SK-N-SH treated with all-trans-retinoic acid at 6 μM for 48 hours (cell line): ENCODE measurements around the gene TMEM143.

Experiments
- ATAC-seq: fragments of 200-7000 bp; cut with Tn5 transposase; 3 replicates; pipeline ENCODE4 v1.9.1; 2020; ENCODE audit warnings: mild to moderate bottlenecking, moderate library complexity
- ARNTL ChIP-seq: fragments of 450-650 bp; formaldehyde crosslinking; IDR thresholded peaks from 2 replicates; pipeline ENCODE4 v1.5.0; 2020; ENCODE audit warnings: low read depth, mild to moderate bottlenecking, moderate library complexity, borderline replicate concordance
- BACH2 ChIP-seq: fragments of 250-450 bp; sonication (Bioruptor Pico); IDR thresholded peaks from 2 replicates; pipeline ENCODE4 v1.9.0; 2021; ENCODE audit warnings: mild to moderate bottlenecking, borderline replicate concordance
- CREB5 ChIP-seq: fragments of 250-450 bp; sonication (Bioruptor Pico); IDR thresholded peaks from 2 replicates; pipeline ENCODE4 v1.5.1; 2020; ENCODE audit warnings: low read depth, mild to moderate bottlenecking, moderate library complexity
- CSDC2 ChIP-seq: fragments of 250-450 bp; sonication (Bioruptor Pico); IDR thresholded peaks from 2 replicates; pipeline ENCODE4 v1.5.0; 2020; ENCODE audit warnings: mild to moderate bottlenecking, moderate library complexity
- ESRRG ChIP-seq: fragments of 250-450 bp; sonication (Bioruptor Pico); IDR thresholded peaks from 2 replicates; pipeline ENCODE4 v1.6.1; 2021; ENCODE audit warnings: mild to moderate bottlenecking
- GLIS3 ChIP-seq: fragments of 250-450 bp; sonication (Bioruptor Pico); IDR thresholded peaks from 2 replicates; pipeline ENCODE4 v1.5.0; 2020; ENCODE audit warnings: mild to moderate bottlenecking, moderate library complexity
- ISL1 ChIP-seq: fragments of 250-450 bp; sonication (Bioruptor Pico); IDR thresholded peaks from 2 replicates; pipeline ENCODE4 v2.1.2; 2022; ENCODE audit warnings: mild to moderate bottlenecking, moderate library complexity
- OSR1 ChIP-seq: fragments of 250-450 bp; sonication (Bioruptor Pico); IDR thresholded peaks from 2 replicates; pipeline ENCODE4 v1.8.0; 2022; ENCODE audit warnings: moderate library complexity, mild to moderate bottlenecking, inconsistent platforms
- PATZ1 ChIP-seq: fragments of 250-450 bp; sonication (Bioruptor Pico); IDR thresholded peaks from 2 replicates; pipeline ENCODE4 v1.8.0; 2020; ENCODE audit warnings: mild to moderate bottlenecking, moderate library complexity, borderline replicate concordance
- PPARA ChIP-seq: fragments of 250-450 bp; sonication (Bioruptor Pico); IDR thresholded peaks from 2 replicates; pipeline ENCODE4 v1.5.0; 2020; ENCODE audit warnings: mild to moderate bottlenecking, borderline replicate concordance
- RARB ChIP-seq: fragments of 250-450 bp; sonication (Bioruptor Pico); IDR thresholded peaks from 2 replicates; pipeline ENCODE4 v1.8.0; 2021; ENCODE audit warnings: mild to moderate bottlenecking, moderate library complexity
- SNAI2 ChIP-seq: fragments of 250-450 bp; sonication (Bioruptor Pico); IDR thresholded peaks from 2 replicates; pipeline ENCODE4 v1.5.0; 2020; ENCODE audit warnings: mild to moderate bottlenecking, moderate library complexity
- TCF4 ChIP-seq: fragments of 250-450 bp; sonication (Bioruptor Pico); IDR thresholded peaks from 2 replicates; pipeline ENCODE4 v1.8.0; 2021; ENCODE audit warnings: mild to moderate bottlenecking, moderate library complexity, borderline replicate concordance
- TOX ChIP-seq: fragments of 250-450 bp; sonication (Bioruptor Pico); IDR thresholded peaks from 2 replicates; pipeline ENCODE4 v1.8.0; 2021; ENCODE audit warnings: mild to moderate bottlenecking, moderate library complexity, borderline replicate concordance
- ZC3H10 ChIP-seq: fragments of 250-450 bp; sonication (Bioruptor Pico); IDR thresholded peaks from 2 replicates; pipeline ENCODE4 v1.5.1; 2021; ENCODE audit warnings: mild to moderate bottlenecking, moderate library complexity
- ZFP3 ChIP-seq: fragments of 250-450 bp; sonication (Bioruptor Pico); IDR thresholded peaks from 2 replicates; pipeline ENCODE4 v1.5.0; 2020; ENCODE audit warnings: mild to moderate bottlenecking, moderate library complexity
- ZFP30 ChIP-seq: fragments of 450-650 bp; formaldehyde crosslinking; IDR thresholded peaks from 2 replicates; pipeline ENCODE4 v1.5.0; 2022; ENCODE audit warnings: mild to moderate bottlenecking, moderate library complexity
- ZNF565 ChIP-seq: fragments of 450-650 bp; formaldehyde crosslinking; conservative IDR thresholded peaks from 2 replicates; pipeline ENCODE4 v1.5.0; 2020; ENCODE audit warnings: low read depth, mild to moderate bottlenecking, moderate library complexity
- ZNF70 ChIP-seq: fragments of 450-650 bp; formaldehyde crosslinking; IDR thresholded peaks from 2 replicates; pipeline ENCODE4 v1.5.0; 2020; ENCODE audit warnings: mild to moderate bottlenecking, moderate library complexity
- ZNF8 ChIP-seq: fragments of 450-650 bp; formaldehyde crosslinking; IDR thresholded peaks from 2 replicates; pipeline ENCODE4 v1.5.0; 2020; ENCODE audit warnings: mild to moderate bottlenecking, moderate library complexity
- TF ChIP-seq, protein P1 (sequence below): fragments of 250-450 bp; sonication (Bioruptor Pico); IDR thresholded peaks from 2 replicates; pipeline ENCODE4 v1.8.0; 2021; ENCODE audit warnings: low read depth, mild to moderate bottlenecking, moderate library complexity, borderline replicate concordance
- TF ChIP-seq, protein P2 (sequence below): fragments of 250-450 bp; sonication (Bioruptor Pico); IDR thresholded peaks from 2 replicates; pipeline ENCODE4 v1.5.1; 2021; ENCODE audit warnings: mild to moderate bottlenecking, moderate library complexity

The TMEM143 gene

DNA sequence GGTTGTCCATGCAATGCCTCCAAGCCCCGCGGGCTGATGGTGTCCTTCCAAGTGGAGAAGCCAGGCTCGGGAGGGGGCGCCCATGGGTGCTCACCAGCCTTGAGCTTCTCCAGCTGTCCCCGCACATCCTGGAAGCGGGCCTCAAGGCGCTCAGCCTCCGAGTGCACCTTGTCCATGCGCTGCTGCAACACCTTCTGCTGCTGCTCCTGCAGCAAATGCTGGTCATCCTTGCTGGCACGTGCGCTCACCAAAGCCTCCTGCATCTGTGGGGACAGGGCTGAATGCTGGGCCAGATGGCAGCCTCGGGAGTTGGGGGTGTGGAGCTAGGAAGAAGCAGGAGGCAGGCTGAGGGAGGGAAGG is 61.2 kb downstream of the TMEM143 start:
- TF ChIP-seq OSR1 = no peak
- no peak for TF ChIP-seq ZNF8 (CRISPR knock-in tag)
- TF ChIP-seq ZNF70 (CRISPR knock-in tag) = no peak
- TF ChIP-seq PPARA = no peak
- no peak for ATAC-seq

DNA sequence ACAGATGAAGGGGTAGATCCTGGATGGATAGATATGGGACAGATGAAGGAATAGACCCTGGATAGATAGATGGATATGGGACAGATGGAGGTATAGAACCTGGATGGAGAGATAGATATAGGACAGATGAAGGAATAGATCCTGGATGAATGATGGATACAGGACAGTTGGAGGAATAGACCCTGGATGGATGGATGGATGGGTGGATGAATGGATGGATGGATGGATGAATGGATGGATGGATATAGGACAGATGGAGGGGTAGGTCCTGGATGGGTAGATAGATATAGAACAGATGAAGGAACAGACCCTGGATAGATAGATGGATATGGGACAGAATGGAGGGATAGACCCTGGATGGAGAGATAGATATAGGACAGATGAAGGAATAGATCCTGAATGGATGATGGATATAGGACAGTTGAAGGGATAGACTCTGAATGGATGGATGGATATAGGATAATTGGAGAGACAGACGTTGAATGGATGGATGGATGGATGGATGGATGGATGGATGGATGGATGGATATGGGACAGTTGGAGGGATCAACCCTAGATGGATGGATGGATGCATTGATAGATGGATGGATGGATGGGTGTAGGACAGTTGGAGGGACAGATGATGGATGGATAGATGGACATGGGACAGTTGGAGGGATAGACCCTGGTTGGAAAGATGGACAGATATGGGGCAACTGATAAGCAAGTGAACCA is 61.7 kb downstream of the TMEM143 start:
- ATAC-seq = no peak
- TF ChIP-seq ESRRG (CRISPR knock-in tag) (no peak), RARB (CRISPR knock-in tag) (no peak)
- TF ChIP-seq, all 23 proteins: peak for 0

DNA sequence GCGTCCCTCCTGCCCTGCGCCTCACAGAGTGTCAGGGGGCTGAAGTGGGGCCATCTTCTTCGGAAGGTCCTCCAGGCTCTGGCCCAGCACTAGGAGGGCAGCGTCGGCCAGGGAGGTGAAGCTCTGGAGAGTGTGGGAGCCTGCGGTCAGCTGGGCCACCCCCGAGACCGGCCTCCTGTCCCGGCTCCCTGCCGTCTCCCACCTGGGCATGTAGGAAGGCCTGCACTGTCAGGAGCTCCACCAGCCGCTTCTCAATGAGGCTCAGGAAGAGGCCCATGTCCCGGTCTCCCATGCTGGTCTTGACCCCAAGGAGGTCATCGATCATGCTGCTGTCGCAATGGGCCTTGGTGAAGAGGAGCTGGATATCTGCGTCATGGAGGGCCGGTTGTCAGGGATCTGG is 65.8 kb downstream of the TMEM143 start:
- TF ChIP-seq ZNF70 (CRISPR knock-in tag) (no peak), RARB (CRISPR knock-in tag) (no peak), ISL1 (CRISPR knock-in tag) (no peak), TOX (no peak), BACH2 (CRISPR knock-in tag) (no peak), GLIS3 (CRISPR knock-in tag) (no peak), ZNF565 (CRISPR knock-in tag) (no peak), ESRRG (CRISPR knock-in tag) (no peak)
- TF ChIP-seq, protein P1, sequence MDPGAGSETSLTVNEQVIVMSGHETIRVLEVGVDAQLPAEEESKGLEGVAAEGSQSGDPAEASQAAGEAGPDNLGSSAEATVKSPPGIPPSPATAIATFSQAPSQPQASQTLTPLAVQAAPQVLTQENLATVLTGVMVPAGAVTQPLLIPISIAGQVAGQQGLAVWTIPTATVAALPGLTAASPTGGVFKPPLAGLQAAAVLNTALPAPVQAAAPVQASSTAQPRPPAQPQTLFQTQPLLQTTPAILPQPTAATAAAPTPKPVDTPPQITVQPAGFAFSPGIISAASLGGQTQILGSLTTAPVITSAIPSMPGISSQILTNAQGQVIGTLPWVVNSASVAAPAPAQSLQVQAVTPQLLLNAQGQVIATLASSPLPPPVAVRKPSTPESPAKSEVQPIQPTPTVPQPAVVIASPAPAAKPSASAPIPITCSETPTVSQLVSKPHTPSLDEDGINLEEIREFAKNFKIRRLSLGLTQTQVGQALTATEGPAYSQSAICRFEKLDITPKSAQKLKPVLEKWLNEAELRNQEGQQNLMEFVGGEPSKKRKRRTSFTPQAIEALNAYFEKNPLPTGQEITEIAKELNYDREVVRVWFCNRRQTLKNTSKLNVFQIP = no peak
- TF ChIP-seq, all 23 proteins: peak for 0
- ATAC-seq = no peak

DNA sequence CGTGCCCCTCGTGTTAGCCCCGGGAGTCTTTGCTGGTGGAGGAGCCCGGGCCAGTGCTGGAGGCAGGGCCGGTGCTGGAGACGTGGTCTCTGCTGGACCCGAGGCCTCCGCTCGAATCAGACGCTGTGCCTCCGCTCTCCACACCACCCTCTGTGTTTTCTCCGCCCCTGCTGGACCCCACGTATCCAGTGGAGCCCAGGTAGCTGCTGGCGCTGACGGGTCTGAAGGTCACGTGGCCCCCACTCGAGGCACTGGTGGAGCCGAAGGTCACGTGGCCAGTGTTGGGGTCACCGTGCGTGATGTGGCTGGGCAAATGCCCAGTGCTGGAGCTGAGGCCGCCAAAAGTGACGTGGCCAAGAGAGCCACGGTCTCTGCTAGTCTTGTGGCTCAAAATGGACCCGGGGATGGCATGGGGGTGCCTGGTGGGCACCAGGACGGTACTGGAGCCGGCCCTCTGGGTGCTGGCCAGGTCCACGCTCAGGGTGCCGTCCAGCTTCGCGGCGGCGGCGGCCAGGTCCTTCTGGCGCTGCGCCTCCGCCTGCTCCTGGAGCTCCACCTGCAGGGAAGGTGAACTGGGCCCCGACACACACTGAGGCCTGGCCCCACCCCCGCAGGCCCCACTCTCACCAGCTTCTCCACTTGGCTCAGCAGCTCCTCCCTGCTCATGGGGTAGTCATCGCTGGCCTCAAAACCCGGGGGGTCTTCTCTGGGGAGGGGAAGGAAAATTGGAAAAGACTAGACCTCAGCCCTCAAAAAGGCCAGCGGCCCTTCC is 66.6 kb downstream of the TMEM143 start:
- no peak for TF ChIP-seq ZC3H10
- no peak for TF ChIP-seq ISL1 (CRISPR knock-in tag)
- ATAC-seq = no peak

DNA sequence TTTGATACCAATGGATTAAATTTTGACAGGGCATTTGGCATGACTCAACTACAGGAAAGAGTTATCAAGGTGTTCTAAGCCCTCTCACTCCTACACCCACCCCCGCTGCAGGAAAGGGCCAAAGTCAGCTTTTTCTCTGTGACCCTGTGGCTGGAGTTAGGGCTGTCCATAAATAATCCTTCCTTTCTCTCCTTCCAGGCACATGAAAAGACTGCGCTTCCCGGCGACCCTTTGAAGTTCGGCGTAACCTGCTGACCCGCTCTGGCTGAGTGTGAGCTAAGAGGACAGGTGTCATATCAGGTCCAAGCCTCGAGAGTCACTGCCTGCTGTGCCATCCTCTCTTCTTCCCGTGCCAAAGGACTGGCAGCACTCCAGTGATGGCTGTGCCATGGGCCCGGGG is 68.3 kb downstream of the TMEM143 start:
- ATAC-seq = no peak
- TF ChIP-seq ESRRG (CRISPR knock-in tag) (no peak), GLIS3 (CRISPR knock-in tag) (no peak), SNAI2 (no peak), PATZ1 (CRISPR knock-in tag) (no peak), PPARA (no peak), ZNF565 (CRISPR knock-in tag) (no peak), ARNTL (CRISPR knock-in tag) (no peak), RARB (CRISPR knock-in tag) (no peak), TOX (no peak), TCF4 (CRISPR knock-in tag) (no peak), ZFP30 (no peak), ZC3H10 (no peak), CSDC2 (CRISPR knock-in tag) (no peak), BACH2 (CRISPR knock-in tag) (no peak), CREB5 (CRISPR knock-in tag) (no peak), ZFP3 (no peak)
- TF ChIP-seq, protein P2, sequence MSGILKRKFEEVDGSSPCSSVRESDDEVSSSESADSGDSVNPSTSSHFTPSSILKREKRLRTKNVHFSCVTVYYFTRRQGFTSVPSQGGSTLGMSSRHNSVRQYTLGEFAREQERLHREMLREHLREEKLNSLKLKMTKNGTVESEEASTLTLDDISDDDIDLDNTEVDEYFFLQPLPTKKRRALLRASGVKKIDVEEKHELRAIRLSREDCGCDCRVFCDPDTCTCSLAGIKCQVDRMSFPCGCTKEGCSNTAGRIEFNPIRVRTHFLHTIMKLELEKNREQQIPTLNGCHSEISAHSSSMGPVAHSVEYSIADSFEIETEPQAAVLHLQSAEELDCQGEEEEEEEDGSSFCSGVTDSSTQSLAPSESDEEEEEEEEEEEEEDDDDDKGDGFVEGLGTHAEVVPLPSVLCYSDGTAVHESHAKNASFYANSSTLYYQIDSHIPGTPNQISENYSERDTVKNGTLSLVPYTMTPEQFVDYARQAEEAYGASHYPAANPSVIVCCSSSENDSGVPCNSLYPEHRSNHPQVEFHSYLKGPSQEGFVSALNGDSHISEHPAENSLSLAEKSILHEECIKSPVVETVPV = no peak
- TF ChIP-seq, protein P1 = no peak
